ENCODE results near the gene CDC42BPA. TPM values are rescaled to one million over a fixed set of nuclear protein-coding genes. Genes with fewer than 3 reads are reported as not detected.
"Not testable (repeated sequence)": the region's sequence is repeated elsewhere in the genome, so short reads cannot be mapped to it uniquely, and the experiment has no call there.

Gene CDC42BPA
- total RNA-seq, 1 donor from 2014 or later: 95.7 TPM

DNA sequence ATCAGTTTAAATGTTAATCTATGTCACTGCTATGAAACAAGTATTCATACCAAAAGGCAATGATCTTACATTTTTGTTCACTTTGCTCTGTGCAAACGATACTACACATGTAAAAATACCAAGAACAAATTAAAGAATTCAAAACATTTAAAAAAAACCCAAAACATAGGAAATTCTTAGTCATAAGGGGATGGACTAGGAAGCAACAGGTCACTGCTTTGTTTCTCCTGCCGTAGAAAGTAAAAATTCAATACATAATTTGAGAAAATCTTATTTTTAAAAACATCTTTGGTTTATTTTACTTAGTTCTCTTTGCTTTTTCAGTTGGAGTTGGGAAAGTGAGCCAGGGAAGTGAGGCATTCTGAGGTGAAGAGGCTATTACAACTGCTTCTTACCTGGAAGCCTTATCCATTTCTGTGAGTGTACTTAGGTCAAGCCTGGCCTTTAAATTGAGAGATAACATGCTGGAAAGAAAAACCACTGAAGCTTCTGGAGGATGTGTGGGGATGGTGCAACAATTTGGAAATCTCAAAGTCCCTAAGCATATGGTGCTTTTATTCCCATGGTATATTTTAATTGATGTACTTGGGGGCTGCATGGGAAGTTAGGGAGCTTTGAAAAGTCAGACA, 183.5 kb downstream of the CDC42BPA start:
- H3K4me3 Mint-ChIP-seq (ENCODE audit: unreplicated experiment): peak overlapping the region; percentile 65
- H3K27me3 Mint-ChIP-seq (ENCODE audit: unreplicated experiment): no peaks in the 10 kb centered on the region
- peaks cover 3% of the 10 kb centered on the region for H3K9me3 Mint-ChIP-seq (ENCODE audit: unreplicated experiment)
- H3K27ac Mint-ChIP-seq (ENCODE audit: unreplicated experiment): peak overlapping the region; percentile 90
- no peak for DNase-seq (ENCODE audit: extremely low spot score, unreplicated experiment)
- TF ChIP-seq, protein P1, sequence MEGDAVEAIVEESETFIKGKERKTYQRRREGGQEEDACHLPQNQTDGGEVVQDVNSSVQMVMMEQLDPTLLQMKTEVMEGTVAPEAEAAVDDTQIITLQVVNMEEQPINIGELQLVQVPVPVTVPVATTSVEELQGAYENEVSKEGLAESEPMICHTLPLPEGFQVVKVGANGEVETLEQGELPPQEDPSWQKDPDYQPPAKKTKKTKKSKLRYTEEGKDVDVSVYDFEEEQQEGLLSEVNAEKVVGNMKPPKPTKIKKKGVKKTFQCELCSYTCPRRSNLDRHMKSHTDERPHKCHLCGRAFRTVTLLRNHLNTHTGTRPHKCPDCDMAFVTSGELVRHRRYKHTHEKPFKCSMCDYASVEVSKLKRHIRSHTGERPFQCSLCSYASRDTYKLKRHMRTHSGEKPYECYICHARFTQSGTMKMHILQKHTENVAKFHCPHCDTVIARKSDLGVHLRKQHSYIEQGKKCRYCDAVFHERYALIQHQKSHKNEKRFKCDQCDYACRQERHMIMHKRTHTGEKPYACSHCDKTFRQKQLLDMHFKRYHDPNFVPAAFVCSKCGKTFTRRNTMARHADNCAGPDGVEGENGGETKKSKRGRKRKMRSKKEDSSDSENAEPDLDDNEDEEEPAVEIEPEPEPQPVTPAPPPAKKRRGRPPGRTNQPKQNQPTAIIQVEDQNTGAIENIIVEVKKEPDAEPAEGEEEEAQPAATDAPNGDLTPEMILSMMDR (IDR thresholded peaks at IDR 0.05): no peak
- H3K36me3 Mint-ChIP-seq (ENCODE audit: unreplicated experiment): peaks cover 27% of the 10 kb centered on the region
- peaks cover 46% of the 10 kb centered on the region for H3K4me1 Mint-ChIP-seq (ENCODE audit: unreplicated experiment)

DNA sequence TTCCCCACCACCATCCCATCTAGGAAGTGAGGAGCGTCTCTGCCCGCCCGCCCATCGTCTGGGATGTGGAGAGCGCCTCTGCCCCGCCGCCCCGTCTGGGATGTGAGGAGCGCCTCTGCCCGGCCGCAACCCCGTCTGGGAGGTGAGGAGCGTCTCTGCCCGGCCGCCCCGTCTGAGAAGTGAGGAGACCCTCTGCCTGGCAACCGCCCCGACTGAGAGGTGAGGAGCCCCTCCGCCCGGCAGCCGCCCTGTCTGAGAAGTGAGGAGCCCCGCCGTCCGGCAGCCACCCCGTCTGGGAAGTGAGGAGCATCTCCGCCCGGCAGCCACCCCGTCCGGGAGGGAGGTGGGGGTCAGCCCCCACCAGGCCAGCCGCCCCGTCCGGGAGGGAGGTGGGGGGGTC, 185.6 kb downstream of the CDC42BPA start:
- H3K36me3 Mint-ChIP-seq (ENCODE audit: unreplicated experiment): peaks cover 27% of the 10 kb centered on the region
- H3K27me3 Mint-ChIP-seq (ENCODE audit: unreplicated experiment); H3K27ac Mint-ChIP-seq (ENCODE audit: unreplicated experiment); H3K4me3 Mint-ChIP-seq (ENCODE audit: unreplicated experiment); H3K9me3 Mint-ChIP-seq (ENCODE audit: unreplicated experiment); DNase-seq (ENCODE audit: extremely low spot score, unreplicated experiment): not testable (repeated sequence)
- peaks cover 43% of the 10 kb centered on the region for H3K4me1 Mint-ChIP-seq (ENCODE audit: unreplicated experiment)

DNA sequence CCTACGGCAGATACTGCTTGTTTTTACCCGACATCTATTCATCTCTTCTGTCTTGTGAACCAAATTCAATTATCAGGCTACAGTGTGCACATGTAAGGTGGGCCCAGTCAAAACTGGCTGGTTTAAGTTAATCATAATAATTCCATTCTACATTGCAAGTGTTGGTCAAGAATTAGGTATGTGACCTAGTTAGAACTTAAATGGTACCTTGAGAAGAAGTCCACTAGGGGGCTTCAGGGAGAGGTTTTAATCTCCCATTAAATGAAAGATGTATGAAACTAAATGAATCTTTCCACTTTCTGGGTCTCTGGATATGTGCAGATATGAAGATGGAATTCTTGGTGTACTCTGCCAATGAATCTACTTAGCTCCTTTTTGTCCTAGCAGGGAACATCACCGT, 187.1 kb downstream of the CDC42BPA start:
- Mint-ChIP-seq H3K36me3 (ENCODE audit: unreplicated experiment) (peaks cover 25% of the 10 kb centered on the region), H3K4me1 (ENCODE audit: unreplicated experiment) (peaks cover 32% of the 10 kb centered on the region), H3K4me3 (ENCODE audit: unreplicated experiment) (no peak overlapping the region), H3K27me3 (ENCODE audit: unreplicated experiment) (no peaks in the 10 kb centered on the region), H3K27ac (ENCODE audit: unreplicated experiment) (peak overlapping the region; percentile 32), H3K9me3 (ENCODE audit: unreplicated experiment) (peaks cover 3% of the 10 kb centered on the region)
- no peak for DNase-seq (ENCODE audit: extremely low spot score, unreplicated experiment)
- TF ChIP-seq, protein P1 (IDR thresholded peaks at IDR 0.05): peak; percentile 59

DNA sequence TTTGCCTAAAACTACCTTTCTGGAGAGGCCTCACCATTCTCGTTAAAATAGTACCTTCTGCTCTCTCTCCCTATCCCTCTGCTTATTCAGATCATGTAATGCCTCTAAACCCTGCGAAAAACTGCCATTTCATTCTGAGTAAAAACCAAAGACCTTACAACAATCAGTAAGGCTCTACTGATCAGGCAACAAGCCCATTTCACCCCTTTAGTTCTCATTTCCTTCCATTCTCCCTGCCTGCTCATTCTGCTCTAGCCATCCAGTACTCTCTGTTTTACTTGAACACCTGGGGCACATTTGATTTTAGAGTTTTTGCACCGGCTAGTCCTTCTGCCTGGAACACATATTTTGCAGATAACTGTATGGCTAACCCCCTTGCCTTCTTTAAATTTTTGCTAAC, 190.4 kb downstream of the CDC42BPA start:
- Mint-ChIP-seq H3K36me3 (ENCODE audit: unreplicated experiment) (peaks cover 23% of the 10 kb centered on the region), H3K27me3 (ENCODE audit: unreplicated experiment) (no peaks in the 10 kb centered on the region), H3K27ac (ENCODE audit: unreplicated experiment) (peak overlapping the region; percentile 1), H3K9me3 (ENCODE audit: unreplicated experiment) (no peaks in the 10 kb centered on the region), H3K4me3 (ENCODE audit: unreplicated experiment) (no peak overlapping the region), H3K4me1 (ENCODE audit: unreplicated experiment) (peaks cover 9% of the 10 kb centered on the region)
- TF ChIP-seq, protein P1 (IDR thresholded peaks at IDR 0.05): no peak
- no peak for DNase-seq (ENCODE audit: extremely low spot score, unreplicated experiment)

DNA sequence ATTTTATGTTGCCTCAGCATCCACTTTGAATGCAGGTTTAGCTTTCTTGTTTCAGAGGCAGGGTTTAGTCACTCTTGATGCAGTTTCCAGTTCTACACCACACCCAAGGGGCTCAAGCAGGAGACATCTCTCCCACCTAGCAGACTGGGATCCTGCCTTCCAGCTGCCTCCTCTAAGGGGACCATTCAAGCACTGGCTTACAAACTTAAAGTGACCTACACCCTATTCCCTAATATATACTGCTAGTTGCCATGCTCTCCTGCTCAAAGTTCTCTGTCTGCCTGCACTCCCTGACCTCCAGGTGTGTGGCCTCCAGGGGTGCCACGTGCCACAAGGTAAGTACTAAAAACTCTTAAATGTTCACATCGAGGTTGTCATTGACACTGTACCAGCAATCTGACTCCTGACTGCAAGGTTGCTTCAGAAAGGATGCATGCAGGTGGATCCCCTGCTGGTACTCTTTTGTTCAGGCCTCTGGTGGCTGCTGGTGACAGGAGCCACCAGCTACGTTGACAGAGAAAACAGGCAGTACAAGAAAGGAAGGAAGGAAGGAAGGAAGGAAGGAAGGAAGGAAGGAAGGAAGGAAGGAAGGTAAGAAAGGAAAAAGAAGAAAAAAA, 192.3 kb downstream of the CDC42BPA start:
- Mint-ChIP-seq H3K36me3 (ENCODE audit: unreplicated experiment) (peaks cover 19% of the 10 kb centered on the region), H3K4me1 (ENCODE audit: unreplicated experiment) (peaks cover 3% of the 10 kb centered on the region), H3K4me3 (ENCODE audit: unreplicated experiment) (no peak overlapping the region)

More for the DNA sequence above, 192.3 kb downstream of the CDC42BPA start:
- Mint-ChIP-seq H3K27me3 (ENCODE audit: unreplicated experiment) (no peaks in the 10 kb centered on the region), H3K9me3 (ENCODE audit: unreplicated experiment) (no peaks in the 10 kb centered on the region), H3K27ac (ENCODE audit: unreplicated experiment) (no peak overlapping the region)
- DNase-seq (ENCODE audit: extremely low spot score, unreplicated experiment): no peak
- TF ChIP-seq, protein P1 (IDR thresholded peaks at IDR 0.05): no peak

All from osteocyte (in vitro differentiated cells).